GM12878 (cell line): ENCODE results near the gene UMAD1.

Experiments
- CBFB ChIP-seq: IDR thresholded peaks from 2 replicates; pipeline ENCODE4 v1.6.1; 2016; ENCODE audit warnings: antibody characterized with exemption, low read depth
- CBX3 ChIP-seq: fragments of 200-600 bp; sonication (generic); IDR thresholded peaks from 2 replicates; pipeline ENCODE4 v1.6.1; 2016; ENCODE audit warnings: low read depth, borderline replicate concordance
- CTCF ChIP-seq, 3 experiments: IDR thresholded peaks in 2 of 3; conservative IDR thresholded peaks in 1 of 3; 2 replicates each; pipeline ENCODE4 v1.5.1; 2011; ENCODE audit warnings: low read depth in 3 of 3, low read length in 3 of 3, mild to moderate bottlenecking in 3 of 3, control low read depth in 2 of 3, moderate library complexity in 2 of 3, inconsistent platforms in 1 of 3, mixed read lengths in 1 of 3; ENCODE audit not compliant: control insufficient read depth in 2 of 3, insufficient read depth in 1 of 3; ENCODE audit errors: extremely low read depth in 1 of 3
- ESRRA ChIP-seq: IDR thresholded peaks from 2 replicates; pipeline ENCODE4 v1.6.1; 2012; ENCODE audit warnings: mild to moderate bottlenecking, low read length, improper control_type of control experiment
- HDAC2 ChIP-seq: fragments of 200-600 bp; sonication (generic); IDR thresholded peaks from 2 replicates; pipeline ENCODE4 v1.6.1; 2017
- POLR2A ChIP-seq: IDR thresholded peaks from 2 replicates; pipeline ENCODE4 v1.6.1; 2011; ENCODE audit warnings: low read depth, mild to moderate bottlenecking, low read length
- SMC3 ChIP-seq: IDR thresholded peaks from 2 replicates; pipeline ENCODE4 v1.6.1; 2011; ENCODE audit warnings: low read length, improper control_type of control experiment, borderline replicate concordance

- no peak for TF ChIP-seq CTCF (IDR thresholded peaks at IDR 0.05 in 2 of 3, conservative IDR thresholded peaks at IDR 0.05 in 1 of 3; ENCODE audit: control insufficient read depth in 2 of 3, extremely low read depth in 1 of 3, insufficient read depth in 1 of 3, low read depth in 3 of 3, low read length in 3 of 3)
- no peak for TF ChIP-seq SMC3
- TF ChIP-seq CBFB: no peak
- no peak for TF ChIP-seq HDAC2
- no peak for TF ChIP-seq ESRRA
- TF ChIP-seq POLR2A: no peak
- no peak for TF ChIP-seq CBX3
These were observed 241.0 kb downstream of the UMAD1 start for GRCh38 chr7:7881581-7881980.
